ENCODE results near the gene GOLGA6L22.
"Not testable (repeated sequence)": the region's sequence is repeated elsewhere in the genome, so short reads cannot be mapped to it uniquely, and the experiment has no call there.

DNA sequence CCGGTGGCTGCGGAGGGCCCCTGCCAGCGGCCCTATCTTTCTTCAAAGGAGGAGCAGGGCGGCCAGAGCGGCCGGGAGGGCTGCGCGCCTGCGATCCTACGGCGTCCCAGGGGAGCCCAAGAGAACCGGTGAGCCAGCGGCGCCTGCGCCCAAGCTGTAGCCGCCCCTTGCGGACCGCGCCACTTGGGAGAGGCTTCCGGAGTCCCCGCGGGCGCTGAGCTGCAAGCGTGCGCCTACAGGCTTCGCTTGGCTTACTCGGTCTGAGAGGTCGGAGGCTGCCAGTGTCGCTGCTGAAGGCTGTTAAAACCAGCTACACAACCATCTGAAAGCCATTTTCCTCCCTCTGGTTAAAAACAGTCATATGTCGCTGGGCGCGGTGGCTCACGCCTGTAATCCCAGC, 40.0 kb upstream of the GOLGA6L22 start:
- TF ChIP-seq, protein P1, sequence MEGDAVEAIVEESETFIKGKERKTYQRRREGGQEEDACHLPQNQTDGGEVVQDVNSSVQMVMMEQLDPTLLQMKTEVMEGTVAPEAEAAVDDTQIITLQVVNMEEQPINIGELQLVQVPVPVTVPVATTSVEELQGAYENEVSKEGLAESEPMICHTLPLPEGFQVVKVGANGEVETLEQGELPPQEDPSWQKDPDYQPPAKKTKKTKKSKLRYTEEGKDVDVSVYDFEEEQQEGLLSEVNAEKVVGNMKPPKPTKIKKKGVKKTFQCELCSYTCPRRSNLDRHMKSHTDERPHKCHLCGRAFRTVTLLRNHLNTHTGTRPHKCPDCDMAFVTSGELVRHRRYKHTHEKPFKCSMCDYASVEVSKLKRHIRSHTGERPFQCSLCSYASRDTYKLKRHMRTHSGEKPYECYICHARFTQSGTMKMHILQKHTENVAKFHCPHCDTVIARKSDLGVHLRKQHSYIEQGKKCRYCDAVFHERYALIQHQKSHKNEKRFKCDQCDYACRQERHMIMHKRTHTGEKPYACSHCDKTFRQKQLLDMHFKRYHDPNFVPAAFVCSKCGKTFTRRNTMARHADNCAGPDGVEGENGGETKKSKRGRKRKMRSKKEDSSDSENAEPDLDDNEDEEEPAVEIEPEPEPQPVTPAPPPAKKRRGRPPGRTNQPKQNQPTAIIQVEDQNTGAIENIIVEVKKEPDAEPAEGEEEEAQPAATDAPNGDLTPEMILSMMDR (IDR thresholded peaks at IDR 0.05) = not testable (repeated sequence)
- not testable (repeated sequence) for TF ChIP-seq POLR2A (IDR thresholded peaks at IDR 0.05)
